NCI-H1694 (cell line): ENCODE measurements around the gene LIME1.
A peak's percentile ranks its signal among the peaks of the same experiment; 100 is the strongest.

ENCODE experiments used
- DNase-seq: peaks from one replicate; lab custom pipeline; 2025; lab: John Stamatoyannopoulos, UW

Gene LIME1

GRCh38 chr20:63697357-63697867 is 39.1 kb upstream of the LIME1 start:
- no peak for DNase-seq

GRCh38 chr20:63697868-63698545 is 38.5 kb upstream of the LIME1 start:
- DNase-seq, result no peak

DNA sequence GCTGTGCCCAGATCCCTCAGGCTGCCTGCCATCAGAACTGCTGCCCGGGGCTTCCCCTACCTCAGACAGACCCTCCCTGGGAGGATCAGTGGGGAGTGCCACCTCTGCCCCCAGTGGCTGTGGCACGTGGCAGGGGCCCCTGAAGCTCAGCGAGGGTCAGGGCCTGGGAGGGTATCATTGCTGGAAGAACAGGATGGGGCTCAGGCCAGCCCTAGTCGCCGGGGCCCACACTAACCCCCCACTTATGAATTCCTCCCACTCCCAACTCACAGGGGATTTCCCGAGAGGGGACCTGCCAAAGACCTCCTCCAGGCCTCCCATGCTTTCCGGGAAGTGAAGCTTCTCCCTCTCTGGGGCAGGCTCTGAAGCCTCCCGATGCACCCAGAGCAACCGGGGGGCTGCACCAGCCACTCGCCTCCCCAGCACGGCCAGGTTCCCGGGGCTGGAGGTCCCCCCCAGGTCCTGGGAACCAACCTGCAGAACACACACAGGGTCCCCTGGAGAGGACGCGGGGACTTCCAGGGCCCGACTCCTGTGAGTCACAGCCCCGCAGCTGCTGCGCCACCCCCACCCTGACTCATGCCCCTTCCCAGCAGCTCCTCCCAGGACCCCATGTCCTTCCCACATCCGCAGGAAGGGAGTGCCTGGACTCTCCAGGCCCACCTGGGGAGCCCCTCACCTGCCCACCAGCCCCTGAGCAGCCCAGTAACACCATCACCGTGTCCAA is 37.6 kb upstream of the LIME1 start:
- no peak for DNase-seq

- no peak for DNase-seq
These were observed 36.8 kb upstream of the LIME1 start for GRCh38 chr20:63699466-63700198.

GRCh38 chr20:63700199-63701050 is 36.0 kb upstream of the LIME1 start:
- DNase-seq, result no peak

DNA sequence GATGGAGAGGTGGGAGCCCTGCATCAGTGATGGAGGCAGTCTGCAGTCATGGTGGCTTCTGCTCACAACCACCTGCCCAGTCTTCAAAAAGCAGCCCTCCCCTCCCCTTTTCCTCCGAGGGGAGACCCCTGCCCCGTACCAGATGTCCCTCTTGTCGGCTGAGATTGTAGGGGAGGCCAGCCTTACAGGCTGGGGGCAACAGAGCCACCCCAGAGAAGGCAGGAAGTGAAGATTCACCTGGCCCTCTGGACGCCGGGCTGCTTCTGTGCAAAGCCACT is 35.5 kb upstream of the LIME1 start:
- DNase-seq, result no peak

GRCh38 chr20:63701329-63702035 is 35.0 kb upstream of the LIME1 start:
- no peak for DNase-seq

- no peak for DNase-seq
These were observed 34.3 kb upstream of the LIME1 start for GRCh38 chr20:63702036-63702665.

DNA sequence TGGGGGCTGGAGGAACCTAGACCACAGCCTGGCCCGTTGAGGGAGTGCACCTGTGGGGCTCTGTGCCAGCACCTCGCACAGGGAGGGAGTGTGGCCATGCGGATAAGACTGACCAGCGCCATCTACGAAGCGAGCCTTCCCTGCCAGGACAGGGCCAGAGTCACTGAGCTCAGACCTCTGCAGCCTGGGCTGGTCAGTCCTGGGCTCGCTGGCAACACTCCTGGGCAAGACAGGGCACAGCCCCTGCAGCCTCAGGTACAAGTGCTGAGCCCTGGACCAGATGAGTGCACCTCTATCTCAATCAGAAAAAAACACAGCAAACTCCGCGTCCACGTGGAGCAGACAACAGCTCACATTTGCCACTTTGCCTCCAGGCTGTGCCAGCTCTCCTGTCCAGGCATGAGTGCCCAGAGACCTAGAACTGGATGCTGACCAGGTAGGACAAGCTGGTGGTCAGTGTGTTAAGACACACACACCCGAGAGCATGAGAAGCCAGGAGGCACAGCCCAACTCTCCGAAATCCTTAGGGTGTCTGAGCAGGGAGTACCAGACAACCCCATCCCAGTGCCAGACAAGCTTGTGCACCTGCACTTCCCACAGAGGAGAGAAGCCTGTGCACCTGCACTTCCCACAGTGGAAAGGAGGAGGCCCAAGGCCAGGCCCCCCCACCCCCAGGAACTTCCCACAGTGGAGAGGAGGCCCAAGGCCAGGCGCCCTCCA is 33.6 kb upstream of the LIME1 start:
- no peak for DNase-seq

GRCh38 chr20:63703471-63703975 is 32.9 kb upstream of the LIME1 start:
- DNase-seq, result no peak

DNA sequence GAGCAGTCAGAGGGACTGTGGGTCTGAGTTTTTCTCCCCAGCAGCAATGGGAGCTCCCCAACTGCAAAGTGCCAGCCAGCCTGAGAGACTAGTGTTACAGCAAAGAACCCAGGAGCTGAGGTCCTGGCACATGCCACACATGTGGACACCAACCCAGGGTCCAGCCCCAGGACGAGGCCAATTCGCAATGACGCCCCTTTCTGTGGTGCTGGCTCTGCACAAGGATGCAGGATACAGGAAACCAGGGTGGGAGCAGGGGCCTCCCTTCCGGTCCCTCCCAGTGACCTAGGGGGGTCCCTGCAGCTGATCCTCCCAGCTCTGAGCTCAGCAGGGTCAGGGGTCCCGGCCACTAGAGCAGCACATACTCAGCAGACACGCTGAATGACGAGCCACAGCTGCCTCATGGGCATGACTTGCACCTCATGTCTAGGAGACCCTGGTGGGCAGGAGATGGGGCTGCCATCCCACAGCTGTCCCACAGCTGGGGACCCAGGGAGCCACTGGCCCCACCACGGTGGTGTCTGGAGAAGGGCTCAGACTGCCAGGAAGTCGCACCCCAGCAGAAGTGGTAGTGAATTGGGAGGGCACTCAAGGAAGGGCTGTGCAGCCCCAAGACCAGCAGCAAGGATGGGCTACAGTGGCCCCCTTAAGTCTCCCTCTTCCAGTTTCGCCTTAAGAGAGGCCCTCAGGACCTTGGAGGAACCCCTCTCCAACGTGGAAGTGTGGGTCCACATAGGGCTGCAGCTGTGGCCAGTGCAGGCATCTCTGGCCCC is 32.3 kb upstream of the LIME1 start:
- DNase-seq, result no peak

- DNase-seq, result no peak
These were observed 31.7 kb upstream of the LIME1 start for GRCh38 chr20:63704749-63705117.

- no peak for DNase-seq
These were observed 31.0 kb upstream of the LIME1 start for GRCh38 chr20:63705232-63706026.

DNA sequence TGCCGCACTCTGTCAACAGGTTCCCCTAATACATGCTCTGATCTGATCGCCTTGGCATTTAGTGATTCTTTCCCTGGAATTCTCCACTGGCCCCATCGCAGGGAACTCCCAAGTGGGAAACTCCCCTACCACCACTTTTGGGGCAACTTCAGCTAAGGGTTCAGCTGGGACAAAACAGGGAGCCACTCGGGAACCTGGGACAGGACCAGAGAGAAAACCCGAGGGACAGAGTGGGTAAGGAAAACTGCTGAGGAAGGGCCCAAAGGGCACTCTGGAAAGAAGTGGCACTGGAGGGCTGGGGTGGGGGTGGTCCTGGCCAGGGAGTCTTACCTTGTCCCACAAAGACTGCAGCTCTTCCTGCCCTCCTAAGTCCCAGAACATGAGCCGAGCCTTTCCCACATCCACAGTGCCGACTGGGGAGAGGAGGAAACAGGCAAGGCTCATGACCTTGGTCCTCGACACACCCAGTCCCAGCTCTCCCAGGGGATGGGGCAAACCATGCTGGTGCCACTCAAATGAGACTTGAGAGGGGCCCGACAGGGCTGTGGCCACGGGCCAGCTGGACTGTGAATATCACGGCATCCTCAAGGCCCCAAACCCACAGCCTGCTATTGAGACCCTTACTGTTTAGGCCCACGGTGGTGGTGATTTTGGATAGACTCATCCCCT is 30.3 kb upstream of the LIME1 start:
- DNase-seq, result no peak

DNA sequence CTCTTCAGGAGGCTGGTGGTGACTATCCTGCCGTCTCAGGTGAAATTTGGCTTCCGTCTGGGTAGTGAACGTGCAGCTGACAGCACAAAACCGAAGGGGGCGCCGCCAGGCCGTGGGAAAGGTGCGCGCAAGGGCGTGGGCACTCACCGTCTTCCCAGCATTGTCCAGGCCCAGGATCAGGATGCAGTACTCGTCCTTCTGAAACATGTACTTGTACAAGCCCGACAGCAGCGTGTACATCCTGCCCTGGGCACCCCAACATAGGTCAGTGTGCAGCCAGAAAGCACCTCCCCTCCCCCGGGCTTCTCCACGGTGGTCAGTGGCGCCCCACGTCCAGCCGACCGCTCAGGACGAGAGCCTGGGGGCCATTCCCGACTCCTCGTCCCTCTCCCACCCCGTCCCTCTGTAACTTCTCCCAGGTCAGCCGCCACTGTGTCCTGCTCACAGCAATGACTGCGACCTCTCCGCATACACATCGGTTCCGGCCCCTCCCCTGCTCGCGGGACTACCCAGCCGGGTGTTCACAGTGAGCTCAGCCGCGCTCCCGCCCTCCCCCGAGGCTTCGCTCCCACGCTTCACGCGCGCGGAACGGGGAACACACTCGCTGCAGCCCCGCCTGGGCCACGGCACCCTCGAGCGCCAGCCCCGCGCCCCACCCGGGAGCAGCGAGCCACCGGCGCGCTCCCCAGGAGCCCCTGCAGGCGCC is 29.5 kb upstream of the LIME1 start:
- no peak for DNase-seq

- DNase-seq, result peak; percentile 23
These were observed 28.7 kb upstream of the LIME1 start, which contains the start of the genes ARFRP1 and ZGPAT for GRCh38 chr20:63707558-63708300. Gene ARFRP1, minus strand, starts transcription at chr20:63707976. Its CDS starts 885 bp downstream, at chr20:63707091. Gene ZGPAT, plus strand, starts transcription at chr20:63708039. Its CDS starts 542 bp downstream, at chr20:63708581.
